ENCODE measurements around the gene UROS. TPM values are rescaled to one million over a fixed set of nuclear protein-coding genes. Genes with fewer than 3 reads are reported as not detected.
A peak's percentile ranks its signal among the peaks of the same experiment; 100 is the strongest.

The UROS gene
- 10 to 100 TPM; 31.5 to 45.2 (median 35.1) TPM for total RNA-seq

DNA sequence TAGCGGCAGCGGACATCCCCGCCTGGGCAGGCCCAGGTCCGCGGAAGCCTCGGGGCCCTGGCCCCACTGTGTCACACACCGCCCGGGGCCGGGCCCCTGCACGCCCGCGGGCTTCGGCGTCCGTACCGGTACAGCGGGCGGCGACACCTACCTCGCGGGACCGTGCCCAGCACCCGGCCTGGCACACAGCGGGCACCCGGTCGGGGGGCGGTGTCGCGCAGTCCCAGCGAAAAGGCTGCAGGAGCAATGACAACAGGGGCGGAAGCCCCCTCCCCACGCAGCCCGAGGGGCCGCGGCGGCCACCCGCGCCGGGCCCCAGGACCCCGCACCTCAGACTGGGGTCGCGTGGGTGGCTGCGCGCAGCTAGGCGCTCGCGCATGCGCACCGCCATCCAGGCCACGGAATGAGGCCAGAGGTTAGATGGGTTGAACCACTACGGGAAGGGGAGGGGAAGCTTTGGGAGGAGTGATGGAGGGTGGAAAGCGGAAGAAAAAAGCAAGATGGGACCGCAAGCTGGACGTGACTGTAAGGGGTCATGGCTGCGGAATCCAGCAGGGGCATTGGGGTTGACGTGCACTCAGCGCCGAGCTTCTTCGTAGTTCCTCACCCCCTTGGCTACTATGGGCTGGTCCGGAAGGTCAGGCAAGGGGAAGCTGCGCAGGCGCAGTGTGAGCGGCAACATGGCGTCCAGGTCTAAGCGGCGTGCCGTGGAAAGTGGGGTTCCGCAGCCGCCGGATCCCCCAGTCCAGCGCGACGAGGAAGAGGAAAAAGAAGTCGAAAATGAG is at the start of gene UROS, which contains the start of gene BCCIP:
Gene UROS, minus strand, starts transcription at position 381 of the 785 bp plus-strand sequence. CDS start 6,759 bp downstream, outside the sequence.
Gene BCCIP, plus strand, starts transcription at position 669 of the 785 bp plus-strand sequence. Its CDS starts 12 bp downstream, at position 681.
- DNase-seq (ENCODE audit: low spot score in 2 of 2): peak; percentile 83 to 86

GRCh38 chr10:125871338-125871737 is 48.3 kb upstream of the UROS start:
- DNase-seq (ENCODE audit: low spot score in 2 of 2): no peak
- H3K4me1 ChIP-seq: no peaks in the 10 kb centered on the region
- TF ChIP-seq POLR2A (IDR thresholded peaks at IDR 0.05) (no peak), CTCF (IDR thresholded peaks at IDR 0.05) (no peak), POLR2AphosphoS5 (IDR thresholded peaks at IDR 0.05) (no peak)
- intact Hi-C loops (cut with DNase I; ENCODE audit: low total_unique reads): loop anchor here (2.0 kb wide), 1 partner anchor 29 kb away; no protein-coding TSS in a partner anchor
- no peak overlapping the region for H3K4me3 ChIP-seq
- H3K36me3 ChIP-seq: no peaks in the 10 kb centered on the region
- no peak overlapping the region for H3K27ac ChIP-seq
- H3K27me3 ChIP-seq: no peaks in the 10 kb centered on the region
- peaks cover 0 to 6% of the 10 kb centered on the region in 2 donors for H3K9me3 ChIP-seq

More for the DNA sequence above, at the start of gene UROS, which contains the start of gene BCCIP:
- Histone ChIP-seq H3K36me3 (no peaks in the 10 kb centered on the region), H3K9me3 (no peaks in the 10 kb centered on the region), H3K4me1 (peaks cover 0 to 16% of the 10 kb centered on the region in 2 donors), H3K27me3 (no peaks in the 10 kb centered on the region), H3K27ac (peak within 1 kb of the TSS; percentile 87 to 92), H3K4me3 (peak within 1 kb of the TSS; percentile 91 to 99 (median 96))
- intact Hi-C loops (cut with DNase I; ENCODE audit: low total_unique reads): no loop called here
- peak in 1 of 3 donors; percentile 11 for TF ChIP-seq CTCF (IDR thresholded peaks at IDR 0.05)
- peak; percentile 81 to 94 (median 91) for TF ChIP-seq POLR2AphosphoS5 (IDR thresholded peaks at IDR 0.05)
- TF ChIP-seq POLR2A (IDR thresholded peaks at IDR 0.05): peak; percentile 65

DNA sequence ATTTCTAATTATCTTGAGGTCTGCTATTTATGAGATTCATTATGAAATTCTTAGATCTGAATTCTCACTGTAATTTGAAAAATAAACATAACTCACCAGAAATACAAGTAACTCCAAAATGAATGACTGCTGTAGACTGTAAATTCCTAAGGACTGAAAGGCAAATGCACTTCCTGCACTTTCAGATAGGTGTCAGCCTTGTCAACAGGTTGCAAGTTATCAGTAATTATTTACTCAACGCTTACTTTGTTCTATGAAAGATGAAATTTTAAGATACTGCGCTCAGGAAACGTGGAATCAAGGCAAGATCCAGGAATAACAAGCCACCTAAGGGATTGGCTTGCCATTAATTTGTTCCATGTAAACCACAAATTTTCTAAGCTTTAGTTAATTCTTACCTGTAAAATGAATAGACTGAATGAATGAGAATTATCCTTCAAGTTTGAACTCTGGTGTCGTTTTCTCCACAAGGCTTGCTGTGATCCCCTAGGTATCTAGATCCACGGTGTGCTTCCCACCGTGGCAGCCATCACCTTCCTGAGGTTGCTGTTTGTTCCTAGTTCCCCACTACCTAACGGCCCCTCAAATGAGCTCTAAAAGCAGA is 45.4 kb upstream of the UROS start:
- no peaks in the 10 kb centered on the region for H3K36me3 ChIP-seq
- TF ChIP-seq CTCF (IDR thresholded peaks at IDR 0.05) (peak; percentile 71 to 79 (median 78)), POLR2A (IDR thresholded peaks at IDR 0.05) (no peak), POLR2AphosphoS5 (IDR thresholded peaks at IDR 0.05) (no peak)
- no peaks in the 10 kb centered on the region for H3K9me3 ChIP-seq
- no peak overlapping the region for H3K27ac ChIP-seq
- no peak for DNase-seq (ENCODE audit: low spot score in 2 of 2)
- intact Hi-C loops (cut with DNase I; ENCODE audit: low total_unique reads): no loop called here
- no peak overlapping the region for H3K4me3 ChIP-seq
- H3K4me1 ChIP-seq: no peaks in the 10 kb centered on the region
- H3K27me3 ChIP-seq: no peaks in the 10 kb centered on the region

GRCh38 chr10:125866421-125867029 is 43.5 kb upstream of the UROS start:
- TF ChIP-seq CTCF (IDR thresholded peaks at IDR 0.05): no peak
- no peak for TF ChIP-seq POLR2A (IDR thresholded peaks at IDR 0.05)
- TF ChIP-seq POLR2AphosphoS5 (IDR thresholded peaks at IDR 0.05): no peak
- intact Hi-C loops (cut with DNase I; ENCODE audit: low total_unique reads): no loop called here

More at GRCh38 chr10:125866421-125867029, 43.5 kb upstream of the UROS start:
- no peaks in the 10 kb centered on the region for H3K9me3 ChIP-seq
- H3K36me3 ChIP-seq: no peaks in the 10 kb centered on the region
- H3K27me3 ChIP-seq: no peaks in the 10 kb centered on the region
- no peak overlapping the region for H3K27ac ChIP-seq
- DNase-seq (ENCODE audit: low spot score in 2 of 2): no peak
- no peak overlapping the region for H3K4me3 ChIP-seq
- H3K4me1 ChIP-seq: no peaks in the 10 kb centered on the region

Measured in breast epithelium (tissue), 4 donors.